SH-SY5Y (cell line): ENCODE measurements around the gene ATP6V1B1.

ENCODE experiments used
- GATA2 ChIP-seq: IDR thresholded peaks from 2 replicates; pipeline ENCODE4 v1.6.1; 2011; ENCODE audit warnings: mild to moderate bottlenecking, low read depth, low read length
- GATA3 ChIP-seq: IDR thresholded peaks from 2 replicates; pipeline ENCODE4 v1.6.1; 2011; ENCODE audit warnings: low read depth, mild to moderate bottlenecking, low read length, moderate library complexity

Gene ATP6V1B1

DNA sequence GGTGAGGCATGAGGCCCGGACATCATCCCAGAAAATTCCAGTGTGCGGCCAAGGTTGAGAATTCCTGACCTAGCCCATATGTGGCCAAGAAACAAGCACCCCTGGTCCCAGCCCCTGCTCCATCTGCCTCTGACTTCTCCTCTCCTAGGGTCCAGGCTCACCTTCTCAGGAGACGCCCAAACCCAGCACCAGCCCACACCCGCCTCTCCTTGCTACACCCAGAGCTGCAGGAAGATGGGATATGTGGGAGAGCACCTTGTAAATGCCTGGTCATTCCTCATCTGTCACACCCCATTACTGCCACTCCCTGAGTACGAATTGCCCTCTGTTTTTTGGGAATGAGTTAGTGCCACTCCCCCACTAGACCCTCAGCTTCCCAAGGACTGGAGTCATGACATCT, 7.3 kb upstream of the ATP6V1B1 start:
- no peak for TF ChIP-seq GATA3
- TF ChIP-seq GATA2, result no peak

DNA sequence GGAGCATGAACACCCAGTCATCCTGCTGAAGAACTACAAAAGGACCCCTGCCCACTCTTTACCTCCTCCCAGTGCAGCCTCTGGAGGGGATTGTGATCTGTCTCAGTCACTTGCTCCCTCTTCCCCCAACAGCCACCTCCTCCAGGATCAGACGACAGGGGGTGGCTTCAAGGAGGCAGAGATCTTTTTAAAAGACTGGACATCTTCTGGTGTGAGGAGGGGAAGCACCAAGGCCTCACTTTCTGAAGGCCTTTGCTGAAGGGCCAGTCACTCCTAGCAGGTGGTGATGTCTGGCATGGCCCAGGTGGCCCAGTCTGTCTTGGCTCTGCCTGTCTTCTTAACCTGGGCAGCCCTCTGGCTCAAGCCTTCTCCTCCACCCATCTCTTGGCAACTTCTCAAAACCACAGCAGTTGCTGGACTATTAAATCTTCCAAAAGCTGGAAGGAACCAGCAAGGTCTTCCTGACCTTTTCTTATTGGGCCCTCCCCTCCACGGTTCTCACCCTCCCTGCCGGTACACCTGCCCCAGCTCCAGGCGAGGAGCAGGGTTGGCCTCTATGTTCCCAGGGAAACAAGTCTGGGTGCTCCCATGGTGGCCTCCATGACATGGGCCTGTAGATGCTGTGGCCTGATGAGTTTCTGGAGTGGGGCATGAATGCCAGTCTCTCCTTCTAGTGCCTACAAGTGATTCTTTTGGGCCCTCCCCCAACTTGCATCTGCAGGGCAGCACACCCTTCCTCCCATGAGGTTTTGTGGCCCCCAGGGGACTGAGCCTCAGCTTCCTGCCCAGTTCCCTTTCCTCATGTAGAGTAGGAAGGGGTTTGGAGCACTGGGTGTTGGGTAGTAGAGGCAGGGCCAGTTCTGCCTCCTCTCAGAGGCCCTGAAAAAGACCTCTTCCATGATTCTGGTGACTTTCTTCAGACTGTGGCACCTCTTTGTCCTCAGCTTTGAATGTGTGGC, 5.0 kb upstream of the ATP6V1B1 start:
- TF ChIP-seq GATA3, result no peak
- no peak for TF ChIP-seq GATA2

DNA sequence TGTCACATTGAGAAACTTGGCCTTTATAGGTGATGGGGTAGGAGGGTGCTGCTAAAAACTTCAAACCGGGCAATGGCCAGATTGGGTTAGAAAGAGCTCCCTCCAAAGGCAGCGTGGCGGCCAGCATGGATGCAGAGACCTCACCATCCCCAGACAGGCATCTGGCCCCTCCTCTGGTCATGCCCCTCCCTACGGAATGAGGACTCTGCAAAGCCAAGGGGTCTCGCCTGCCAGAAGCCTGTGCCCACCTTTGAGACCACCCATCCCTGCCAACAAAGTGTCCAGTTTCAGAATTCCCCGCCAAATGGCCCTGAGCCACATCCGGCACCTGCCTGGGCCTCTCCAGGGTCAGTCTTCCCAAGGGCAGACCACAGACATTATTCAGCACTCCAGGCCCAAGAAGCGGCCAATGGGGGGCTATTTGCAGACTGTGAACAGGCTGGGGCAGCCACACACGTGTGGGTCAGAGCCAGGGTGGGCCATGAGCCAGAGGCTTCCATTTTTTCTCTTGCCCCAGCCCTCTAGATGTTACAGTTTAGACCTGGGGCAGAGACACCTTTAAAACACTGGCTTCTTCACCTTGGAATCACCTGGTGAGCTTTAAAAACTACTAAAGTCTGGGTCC, 4.2 kb upstream of the ATP6V1B1 start:
- TF ChIP-seq GATA2 (no peak), GATA3 (no peak)

DNA sequence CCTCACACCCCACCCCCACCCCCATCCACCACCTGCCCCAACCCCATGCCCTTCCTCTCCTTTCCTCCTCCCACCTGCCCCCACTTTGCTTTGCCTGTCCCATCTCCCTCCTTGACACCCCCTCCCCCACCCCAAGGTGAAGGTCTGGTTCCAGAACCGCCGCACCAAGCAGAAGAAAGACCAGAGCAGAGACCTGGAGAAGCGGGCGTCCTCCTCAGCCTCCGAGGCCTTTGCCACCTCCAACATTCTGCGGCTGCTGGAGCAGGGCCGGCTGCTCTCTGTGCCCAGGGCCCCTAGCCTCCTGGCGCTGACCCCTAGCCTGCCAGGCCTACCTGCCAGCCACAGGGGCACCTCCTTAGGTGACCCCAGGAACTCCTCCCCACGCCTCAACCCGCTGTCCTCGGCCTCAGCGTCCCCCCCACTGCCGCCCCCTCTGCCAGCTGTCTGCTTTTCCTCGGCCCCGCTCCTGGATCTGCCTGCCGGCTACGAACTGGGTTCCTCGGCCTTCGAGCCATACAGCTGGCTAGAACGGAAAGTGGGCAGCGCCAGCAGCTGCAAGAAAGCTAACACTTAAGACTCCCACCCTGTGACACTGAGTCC, 3.0 kb upstream of the ATP6V1B1 start:
- TF ChIP-seq GATA2, result no peak
- TF ChIP-seq GATA3, result no peak

DNA sequence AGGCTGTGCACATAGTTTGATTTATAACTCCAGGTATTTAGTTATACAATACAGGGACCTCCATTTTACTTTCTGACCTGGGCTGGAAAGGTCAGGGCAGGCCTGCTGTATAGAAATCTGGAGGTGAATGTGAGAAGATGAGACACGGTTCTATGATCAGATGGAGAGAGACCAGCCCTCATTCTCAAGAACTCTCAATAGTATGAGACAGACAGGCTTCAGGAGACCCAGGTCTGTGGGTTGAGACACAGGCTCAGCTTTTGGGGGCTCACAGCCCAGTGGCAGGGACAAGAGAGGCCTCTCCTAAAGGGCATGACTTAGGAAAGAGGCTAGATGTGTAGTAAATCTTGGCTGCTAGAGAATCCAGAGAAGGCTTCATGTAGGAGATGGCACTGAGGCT, 719 bp upstream of the ATP6V1B1 start:
- TF ChIP-seq GATA2 (no peak), GATA3 (no peak)

DNA sequence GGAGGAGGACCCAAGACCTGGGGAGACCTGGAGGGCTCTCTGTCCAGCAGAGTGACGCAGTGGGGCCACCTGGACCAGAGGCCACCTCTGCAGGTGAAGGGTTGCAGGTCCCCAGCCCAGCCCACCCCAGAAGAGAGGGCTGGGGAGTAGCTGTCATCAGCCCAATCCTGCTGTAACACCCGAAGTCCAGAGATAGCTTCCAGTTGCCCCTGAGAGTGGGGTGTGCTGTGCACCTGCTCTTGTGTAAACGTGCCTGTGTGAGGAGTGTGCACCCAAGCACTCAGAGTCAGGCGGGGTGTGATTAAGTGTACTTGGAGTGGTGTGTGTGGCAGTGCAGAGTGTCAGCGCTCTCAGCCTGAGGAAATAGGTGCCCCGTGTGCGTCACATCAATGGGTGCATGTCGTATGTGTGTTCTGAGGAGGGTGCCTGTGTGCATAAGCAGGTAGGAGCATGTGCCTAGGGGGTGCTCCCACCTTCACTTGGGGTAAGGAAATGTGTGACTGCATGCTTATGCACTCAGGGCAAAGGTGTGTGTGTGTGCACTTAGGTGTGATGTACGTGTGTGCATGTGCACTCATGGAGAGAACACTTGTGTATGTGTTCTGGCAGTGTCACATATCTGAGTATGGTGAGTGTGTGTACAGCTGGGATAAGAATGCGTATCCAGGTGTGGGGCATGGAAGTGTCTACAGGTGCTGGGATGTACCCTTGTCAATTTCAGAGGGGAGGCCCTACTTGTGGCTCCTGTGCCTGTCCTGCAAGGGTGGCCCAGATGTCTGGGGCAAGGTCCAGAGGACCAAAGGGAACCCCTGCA, 672 bp downstream of the ATP6V1B1 start:
- TF ChIP-seq GATA2 (no peak), GATA3 (no peak)

DNA sequence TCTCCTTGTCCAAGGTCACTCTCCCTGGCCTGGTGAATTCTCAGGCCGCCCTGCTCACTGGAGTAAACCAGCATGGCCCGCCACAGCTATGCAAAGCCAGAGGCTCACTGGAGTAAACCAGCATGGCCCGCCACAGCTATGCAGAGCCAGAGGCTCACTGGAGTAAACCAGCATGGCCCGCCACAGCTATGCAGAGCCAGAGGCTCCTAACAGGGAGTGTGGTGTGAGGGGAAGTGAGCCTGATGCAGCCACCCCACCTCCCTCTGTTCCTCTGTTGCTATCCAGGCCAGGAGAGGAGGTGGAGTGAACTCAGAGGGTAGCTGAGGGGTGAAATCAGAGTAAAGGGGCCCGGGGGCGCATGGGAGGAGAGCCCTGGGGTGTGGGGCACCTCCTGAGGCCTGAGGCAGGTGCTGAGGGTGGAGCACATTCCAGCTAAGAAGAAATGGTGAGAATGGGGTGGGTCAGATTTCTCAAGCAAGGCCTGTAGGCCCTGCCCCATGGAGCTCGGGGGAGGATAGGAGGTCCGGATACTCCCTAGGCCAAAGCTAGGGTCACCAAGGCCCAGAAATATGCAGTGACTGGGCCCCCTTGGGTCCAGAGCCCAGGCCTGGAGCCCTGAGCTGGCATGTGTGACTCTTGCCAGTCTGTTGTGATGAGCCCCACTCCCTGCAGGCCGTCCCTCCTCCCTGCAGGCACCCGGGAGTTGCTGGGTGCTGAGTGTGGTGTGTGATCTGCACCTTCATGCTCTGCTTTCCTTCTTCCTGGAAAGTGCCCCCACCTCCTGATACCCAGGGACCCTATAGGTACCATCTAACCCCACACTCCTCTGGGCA, 1.5 kb downstream of the ATP6V1B1 start:
- TF ChIP-seq GATA2, result no peak
- no peak for TF ChIP-seq GATA3

DNA sequence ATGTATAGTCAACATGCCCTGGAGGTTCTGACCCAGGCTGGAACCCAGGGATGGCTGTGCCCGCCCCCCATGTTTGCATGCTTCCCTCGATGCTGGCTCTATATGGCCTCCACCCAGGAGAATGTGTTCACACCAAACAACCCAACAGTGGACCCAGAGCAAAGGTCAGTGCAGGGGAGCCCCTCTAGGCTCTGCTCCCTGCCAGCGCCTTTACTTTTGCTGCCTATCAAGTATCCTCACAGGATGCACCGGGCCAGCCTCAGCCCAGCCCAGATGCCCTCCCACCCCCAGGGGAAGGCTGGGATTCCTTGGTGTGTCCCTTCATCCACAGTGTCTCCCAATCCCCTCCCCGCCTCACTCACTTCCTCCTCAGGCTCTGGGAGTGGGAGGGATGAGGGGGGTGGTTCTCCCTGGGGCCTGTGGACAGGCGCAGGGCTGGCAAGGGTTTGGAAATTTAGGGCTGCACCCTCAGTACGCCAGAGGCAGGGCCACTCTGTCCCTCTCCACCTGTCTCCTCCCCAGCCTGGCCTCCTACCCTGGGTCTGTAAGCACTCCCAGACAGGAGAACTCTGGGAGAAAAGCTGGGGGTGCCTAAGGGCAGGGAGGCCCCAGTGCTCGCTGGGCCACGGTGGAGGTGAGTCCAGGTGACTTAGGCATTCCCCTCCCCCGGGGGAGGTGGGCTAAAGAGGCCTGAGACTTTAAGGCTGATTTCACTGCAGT, 2.3 kb downstream of the ATP6V1B1 start:
- TF ChIP-seq GATA3 (no peak), GATA2 (no peak)

DNA sequence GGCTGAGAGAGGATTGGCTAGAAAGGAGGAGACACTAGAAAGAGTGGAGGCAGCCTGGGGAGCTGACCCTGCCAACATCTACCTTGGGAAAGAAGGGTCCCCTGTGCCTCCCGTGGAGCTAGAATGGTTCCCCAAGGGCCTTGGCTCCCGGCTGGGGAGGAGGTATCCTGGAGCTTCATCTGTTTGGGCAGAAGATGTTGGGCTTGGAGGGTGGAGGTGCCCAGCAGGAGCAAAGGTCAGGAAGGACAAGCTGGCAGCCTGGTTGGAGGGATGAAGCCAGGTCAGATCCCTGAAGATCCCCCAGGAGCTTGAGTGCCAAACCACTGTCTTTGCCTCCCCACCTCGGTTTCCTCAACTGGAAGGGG, 2.9 kb downstream of the ATP6V1B1 start:
- TF ChIP-seq GATA2, result no peak
- TF ChIP-seq GATA3, result no peak

DNA sequence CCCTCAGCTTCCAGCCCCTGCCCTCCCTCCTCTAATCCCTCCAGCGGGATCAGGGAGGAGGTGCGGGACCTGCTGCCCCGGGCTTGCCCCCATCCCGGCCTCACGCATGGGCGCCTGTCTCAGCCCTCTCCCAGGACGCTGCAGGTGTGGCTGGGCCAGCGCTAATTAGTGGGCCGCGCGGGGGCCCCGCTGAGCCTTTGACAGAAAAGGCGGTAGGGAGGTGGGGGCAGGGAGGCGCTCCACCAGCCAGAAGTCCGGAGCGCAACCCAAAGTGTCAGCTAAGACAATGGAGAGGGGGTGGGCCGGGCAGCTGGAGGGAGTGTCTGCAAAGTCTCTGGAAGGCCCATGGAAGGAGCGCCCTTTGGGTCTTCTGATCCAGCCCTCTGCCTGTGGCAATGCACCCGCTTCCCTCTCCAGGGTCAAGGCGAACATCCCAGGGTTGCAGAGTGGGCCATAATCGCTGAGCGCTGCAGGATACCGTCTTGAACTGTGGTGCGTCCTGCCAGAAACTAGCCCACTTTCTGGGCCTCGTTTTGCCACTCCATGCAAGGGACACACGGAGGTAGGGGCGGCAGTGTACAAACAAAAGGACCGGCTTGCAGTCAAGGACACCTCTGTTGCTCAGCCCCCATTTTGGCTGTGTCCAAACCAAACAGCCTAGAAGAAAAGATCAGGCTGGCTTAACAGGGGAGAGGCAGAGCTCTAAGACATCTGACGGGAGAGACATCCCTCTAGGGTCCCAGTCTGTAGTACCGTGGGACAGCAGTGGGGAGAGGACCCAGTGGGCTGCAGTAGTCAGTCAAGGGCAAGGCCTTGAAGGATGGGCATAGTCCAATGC, 3.5 kb downstream of the ATP6V1B1 start:
- TF ChIP-seq GATA3 (no peak), GATA2 (no peak)

DNA sequence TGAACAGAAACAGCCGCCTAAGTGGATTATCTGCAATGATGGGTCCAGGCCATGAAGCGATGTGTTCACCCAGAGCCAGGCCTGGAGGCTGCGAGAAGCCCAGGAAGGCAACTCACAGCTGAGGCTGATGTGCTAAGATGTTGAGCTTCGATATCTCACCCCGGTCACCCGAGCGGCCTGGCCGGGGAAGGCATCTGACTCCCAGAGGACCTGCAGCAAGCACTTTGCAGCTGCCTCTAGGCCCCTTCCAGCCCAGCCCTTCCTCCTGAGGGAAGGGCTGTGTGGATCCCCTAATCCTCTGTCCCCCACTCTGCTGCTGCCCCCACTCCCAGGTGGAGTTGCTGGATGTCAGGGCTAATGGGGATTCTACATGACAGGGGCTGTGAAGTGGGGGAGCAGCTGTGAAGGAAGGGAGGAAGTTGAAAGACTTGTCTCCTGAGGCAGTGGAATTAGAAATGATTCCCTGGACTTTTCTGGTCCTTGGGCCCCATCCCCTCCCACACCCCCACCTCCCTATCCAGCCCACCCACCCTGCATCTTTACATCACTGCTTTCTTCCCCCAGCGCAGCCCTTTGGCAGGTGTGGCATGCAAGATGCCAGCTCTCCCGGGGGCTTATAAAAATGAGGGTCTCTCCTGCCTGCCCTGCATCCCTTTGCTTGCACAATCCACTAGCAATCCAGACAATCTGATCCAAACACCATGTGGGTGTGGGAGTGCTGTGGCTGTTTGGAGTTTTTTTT, 4.3 kb downstream of the ATP6V1B1 start:
- TF ChIP-seq GATA3 (no peak), GATA2 (no peak)
